NCI-H2196 (cell line): ENCODE results near the gene NMRAL1.

Experiments
- DNase-seq: peaks from one replicate; lab custom pipeline; 2025; ENCODE audit not compliant: unreplicated experiment; lab: John Stamatoyannopoulos, UW

NMRAL1 gene

DNA sequence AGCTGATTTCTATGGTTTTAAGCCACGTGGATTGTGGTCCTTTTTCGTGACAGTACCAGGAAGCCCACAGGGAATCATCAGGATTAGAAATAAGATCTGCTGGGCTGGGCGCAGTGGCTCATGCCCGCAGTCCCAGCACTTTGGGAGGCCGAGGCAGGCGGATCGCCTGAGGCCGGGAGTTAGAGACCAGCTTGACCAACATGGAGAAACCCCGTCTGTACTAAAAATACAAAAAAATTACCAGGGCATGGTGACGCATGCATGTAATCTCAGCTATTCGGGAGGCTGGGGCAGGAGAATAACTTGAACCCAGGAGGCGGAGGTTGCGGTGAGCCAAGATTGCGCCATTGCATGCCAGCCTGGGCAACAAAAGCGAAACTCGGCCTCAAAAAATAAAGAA, 6.5 kb downstream of the NMRAL1 start:
- DNase-seq, result no peak

- no peak for DNase-seq
These were observed 8.2 kb downstream of the NMRAL1 start for GRCh38 chr16:4465977-4466779.

- DNase-seq, result no peak
These were observed 10.8 kb downstream of the NMRAL1 start for GRCh38 chr16:4463522-4464163.

- DNase-seq, result no peak
These were observed 13.0 kb downstream of the NMRAL1 start for GRCh38 chr16:4461250-4462085.

- no peak for DNase-seq
These were observed 13.5 kb downstream of the NMRAL1 start for GRCh38 chr16:4460936-4461249.

DNA sequence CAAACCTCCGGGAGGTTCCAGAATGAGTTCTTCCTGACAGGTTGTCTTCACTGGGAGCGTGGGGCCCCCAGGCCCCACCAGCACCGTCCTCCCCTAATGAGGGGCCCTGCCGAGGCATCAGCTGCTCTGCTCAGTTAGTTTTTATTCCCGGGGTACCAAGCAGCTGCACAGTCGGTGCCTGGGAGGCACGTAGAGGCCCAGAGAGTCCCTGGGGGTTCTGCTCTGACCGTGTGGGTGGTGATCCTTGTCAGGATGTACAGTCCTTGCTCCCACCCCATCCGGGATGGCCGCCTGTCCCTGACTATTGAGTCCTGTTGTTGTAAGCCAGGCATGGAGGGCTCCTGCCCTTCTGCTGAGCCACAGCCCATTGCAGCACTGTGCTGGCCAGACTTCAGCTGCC, 18.5 kb downstream of the NMRAL1 start:
- no peak for DNase-seq

DNA sequence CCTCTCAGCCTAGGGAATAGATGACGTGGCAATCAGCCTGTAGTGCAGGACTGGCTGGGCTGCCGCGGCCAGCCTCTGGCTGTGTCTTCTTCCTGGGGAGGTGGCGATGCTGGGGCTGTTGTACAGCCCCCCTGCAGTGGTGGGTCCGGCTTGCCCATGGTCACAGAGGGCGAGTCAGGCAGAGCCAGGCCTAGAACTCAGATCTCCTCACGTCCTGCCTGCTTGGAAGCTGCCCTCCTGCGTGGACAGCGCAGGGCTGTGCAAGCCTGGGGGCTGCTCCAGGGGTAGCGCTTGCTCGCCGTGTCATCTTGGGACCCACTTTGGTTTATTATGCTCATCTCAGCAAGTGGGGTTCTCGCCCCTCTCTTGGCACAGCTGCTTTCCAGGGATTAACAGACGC, 19.3 kb downstream of the NMRAL1 start:
- no peak for DNase-seq

DNA sequence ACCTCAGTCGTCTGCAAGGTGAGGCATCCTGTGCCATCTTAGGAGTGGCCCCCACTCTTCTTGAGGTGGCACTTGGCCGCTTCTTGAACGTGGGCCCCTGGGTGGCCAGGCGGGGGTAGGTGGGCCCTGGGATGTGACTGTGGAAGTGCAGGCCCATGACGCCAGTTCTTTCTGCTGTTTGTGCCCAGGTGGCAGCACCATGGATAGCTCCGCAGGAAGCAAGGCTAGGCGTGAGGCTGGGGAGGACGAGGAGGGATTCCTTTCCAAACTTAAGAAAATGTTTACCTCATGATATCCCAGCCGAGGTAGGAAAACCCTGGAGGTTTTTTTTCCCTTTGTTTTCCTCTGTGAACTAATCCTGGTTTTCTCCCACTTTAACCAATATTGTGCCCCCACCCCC, 19.8 kb downstream of the NMRAL1 start:
- no peak for DNase-seq

- no peak for DNase-seq
These were observed 21.8 kb downstream of the NMRAL1 start for GRCh38 chr16:4452674-4453073.

DNA sequence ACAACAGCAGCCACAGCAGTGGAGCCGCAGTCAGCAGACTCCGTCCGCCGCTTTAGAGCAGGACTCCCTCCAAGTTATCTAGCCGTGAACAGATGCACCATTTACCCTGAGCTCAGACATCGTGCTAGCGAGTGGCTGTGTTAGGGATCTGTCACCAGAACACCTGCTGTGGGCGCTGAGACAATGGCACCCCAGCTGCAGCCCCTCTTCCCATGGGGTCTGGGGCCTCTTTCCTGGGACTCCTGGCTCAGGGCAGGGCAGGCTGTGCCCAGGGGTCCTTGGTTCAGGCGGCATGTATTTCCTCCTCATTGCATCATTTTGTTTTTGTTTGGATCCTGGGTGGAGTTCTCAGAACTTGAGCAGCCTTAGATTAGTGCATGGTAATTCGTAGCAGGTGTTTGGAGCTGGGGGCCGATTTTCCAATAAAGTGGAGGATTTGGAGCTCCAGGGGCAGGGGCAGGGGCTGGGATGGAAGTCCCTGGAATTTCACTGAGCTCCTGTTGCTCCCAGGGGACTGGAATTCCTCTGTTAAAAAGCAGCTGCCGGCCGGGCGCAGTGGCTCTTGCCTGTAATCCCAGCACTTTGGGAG, 23.4 kb downstream of the NMRAL1 start:
- DNase-seq, result no peak

- no peak for DNase-seq
These were observed 24.0 kb downstream of the NMRAL1 start for GRCh38 chr16:4450430-4450829.

GRCh38 chr16:4443986-4444385, 30.4 kb downstream of the NMRAL1 start:
- no peak for DNase-seq

DNA sequence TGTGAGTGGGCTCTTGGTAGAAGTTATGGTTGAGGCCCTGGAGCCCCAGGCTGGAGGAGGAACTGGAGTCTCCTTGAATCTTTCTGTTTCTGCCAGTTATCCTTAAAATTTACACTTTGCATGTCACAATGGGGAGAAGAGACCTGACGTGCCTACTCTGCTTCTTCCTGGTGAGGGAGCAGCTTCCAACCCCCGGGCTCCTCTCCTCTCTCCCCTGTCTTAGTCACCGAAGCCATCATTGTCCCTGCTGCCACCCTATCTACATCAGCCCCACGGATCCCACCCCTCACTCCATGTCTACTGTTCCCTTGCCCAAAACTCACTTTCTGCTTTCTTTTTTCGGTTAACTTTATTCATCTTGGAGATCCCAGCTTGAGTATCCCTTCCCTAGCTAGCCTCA, 31.2 kb downstream of the NMRAL1 start:
- DNase-seq, result no peak

- DNase-seq, result no peak
These were observed 32.1 kb downstream of the NMRAL1 start for GRCh38 chr16:4442371-4442770.

- DNase-seq, result no peak
These were observed 37.1 kb downstream of the NMRAL1 start for GRCh38 chr16:4437366-4437765.

DNA sequence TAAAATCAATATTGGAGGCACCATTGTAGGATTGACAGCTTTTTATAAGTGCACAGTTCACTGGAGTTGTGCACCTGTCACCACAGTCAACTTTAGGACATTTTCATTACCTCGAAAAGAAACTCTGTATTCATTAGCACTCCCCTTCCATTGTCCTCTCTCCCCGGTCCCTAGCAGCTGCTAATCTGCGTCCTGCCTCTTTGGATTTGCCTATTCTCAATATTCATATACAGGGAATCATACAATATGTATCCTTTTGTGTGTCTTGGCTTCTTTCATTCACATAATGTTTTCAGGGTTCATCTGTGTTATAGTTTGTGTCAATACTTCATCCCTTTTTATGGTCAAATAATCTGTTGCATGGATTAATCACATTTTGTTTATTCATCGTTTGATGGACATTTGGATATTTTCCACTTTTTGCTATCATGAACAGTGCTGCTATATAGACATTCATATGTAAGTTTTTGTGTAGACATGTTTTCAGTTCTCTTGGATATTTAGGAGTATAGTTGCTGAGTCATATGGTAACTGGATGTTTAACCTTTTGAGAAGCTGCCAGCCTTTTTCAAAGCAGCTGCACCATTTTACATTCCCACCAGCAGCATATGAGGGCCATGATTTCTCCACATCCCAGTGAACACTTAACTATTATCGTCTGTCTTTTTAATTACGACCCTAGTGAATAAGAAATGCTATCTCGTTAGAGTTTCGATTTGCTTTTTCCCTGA, 38.9 kb downstream of the NMRAL1 start:
- no peak for DNase-seq

- no peak for DNase-seq
These were observed 40.3 kb downstream of the NMRAL1 start for GRCh38 chr16:4433914-4434787.

DNA sequence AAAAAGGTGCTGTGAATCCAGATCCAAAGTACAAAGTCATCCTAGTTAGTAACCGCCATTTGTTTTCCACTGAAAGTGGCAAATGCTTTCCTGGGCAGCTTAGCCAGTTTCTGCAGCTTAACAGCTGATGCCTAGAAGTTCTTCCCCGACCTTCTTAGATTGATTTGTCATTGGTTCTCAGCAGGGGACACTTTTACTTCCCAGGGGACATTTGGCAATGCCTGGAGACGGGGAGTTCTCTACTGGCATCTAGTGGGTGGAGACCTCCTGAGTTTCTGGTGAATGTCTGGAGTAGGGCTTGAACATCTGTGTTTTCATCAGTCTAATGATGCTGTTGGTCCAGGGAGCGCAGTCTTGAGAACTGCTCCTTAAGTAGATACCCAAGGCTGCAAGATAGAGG, 41.2 kb downstream of the NMRAL1 start:
- DNase-seq, result no peak

GRCh38 chr16:4431023-4431422, 43.4 kb downstream of the NMRAL1 start:
- no peak for DNase-seq

DNA sequence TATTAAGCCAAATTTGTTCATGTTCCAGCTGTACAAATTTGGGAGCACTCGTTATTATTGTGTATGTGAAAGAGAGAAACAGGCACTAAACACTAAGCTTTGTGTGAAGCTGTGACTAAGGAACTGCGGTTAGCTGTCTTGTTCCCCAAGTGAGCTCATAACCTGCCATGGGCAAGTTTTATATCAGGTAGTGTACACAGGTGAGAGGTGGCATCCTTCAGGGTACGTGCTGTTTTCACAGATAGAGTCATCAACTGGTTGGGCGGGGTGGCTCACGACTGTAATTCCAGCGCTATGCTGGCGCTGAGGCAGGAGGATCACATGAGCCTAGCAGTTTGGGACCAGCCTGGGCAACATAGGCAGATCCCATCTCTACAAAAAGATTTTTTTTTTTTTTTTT, 45.9 kb downstream of the NMRAL1 start:
- no peak for DNase-seq
